ENCODE data around the gene DEAF1. TPM values are rescaled to one million over a fixed set of nuclear protein-coding genes. Genes with fewer than 3 reads are reported as not detected.

DEAF1 gene
- total and polyA plus RNA-seq, 9 of the 15 experiments (the other 6 are each of a cell fraction or from before 2014, with no cell fraction given), result 2.0 to 69.1 (median 26.8) TPM

- TF ChIP-seq REST (IDR thresholded peaks at IDR 0.05; ENCODE audit: borderline replicate concordance) (peak; percentile 77), REST (CRISPR knock-in tag; IDR thresholded peaks at IDR 0.05; ENCODE audit: low read depth) (no peak), SMARCE1 (IDR thresholded peaks at IDR 0.05) (no peak), IRF1 (CRISPR knock-in tag; IDR thresholded peaks at IDR 0.05; ENCODE audit: borderline replicate concordance) (no peak), MYNN (IDR thresholded peaks at IDR 0.05) (0 out of 2 replicates have a peak, but pooled peaks have one; percentile 66), MYNN (CRISPR knock-in tag; IDR thresholded peaks at IDR 0.05) (no peak), KDM4B (IDR thresholded peaks at IDR 0.05; ENCODE audit: borderline replicate concordance in 2 of 2, low read depth in 1 of 2) (no peak), POLR2G (IDR thresholded peaks at IDR 0.05; ENCODE audit: low read depth, low read length) (0 out of 2 replicates have a peak, but pooled peaks have one; percentile 27), NFIC (IDR thresholded peaks at IDR 0.05) (peak; percentile 46; the same call in 1 of the 2 replicates), RAD21 (CRISPR knock-in tag; conservative IDR thresholded peaks at IDR 0.05 in 1 of 2, IDR thresholded peaks at IDR 0.05 in 1 of 2) (peak; percentile 49 to 78), STAG1 (CRISPR knock-in tag; IDR thresholded peaks at IDR 0.05; ENCODE audit: borderline replicate concordance) (peak; percentile 71; the same call in 1 of the 2 replicates), JUN (IDR thresholded peaks at IDR 0.05; ENCODE audit: borderline replicate concordance, low read depth, low read length) (no peak), JUN (CRISPR knock-in tag; IDR thresholded peaks at IDR 0.05; ENCODE audit: borderline replicate concordance) (no peak), CREM (IDR thresholded peaks at IDR 0.05; ENCODE audit: low read depth) (peak; percentile 24; the same call in 1 of the 2 replicates), SMC3 (conservative IDR thresholded peaks at IDR 0.05; ENCODE audit: insufficient read depth, low read depth, low read length) (peak; percentile 69)
These were observed 32.2 kb downstream of the DEAF1 start (continued) for GRCh38 chr11:662689-663274.
